ENCODE results near the gene PRKAG2.
"Not testable (repeated sequence)": the region's sequence is repeated elsewhere in the genome, so short reads cannot be mapped to it uniquely, and the experiment has no call there.

Gene PRKAG2

GRCh38 chr7:151876899-151877777 is at the start of gene PRKAG2:
Gene PRKAG2, minus strand, starts transcription at chr7:151877115. Its CDS starts 495 bp downstream, at chr7:151876620.
- DNase-seq, result peak; percentile 23 to 54

DNA sequence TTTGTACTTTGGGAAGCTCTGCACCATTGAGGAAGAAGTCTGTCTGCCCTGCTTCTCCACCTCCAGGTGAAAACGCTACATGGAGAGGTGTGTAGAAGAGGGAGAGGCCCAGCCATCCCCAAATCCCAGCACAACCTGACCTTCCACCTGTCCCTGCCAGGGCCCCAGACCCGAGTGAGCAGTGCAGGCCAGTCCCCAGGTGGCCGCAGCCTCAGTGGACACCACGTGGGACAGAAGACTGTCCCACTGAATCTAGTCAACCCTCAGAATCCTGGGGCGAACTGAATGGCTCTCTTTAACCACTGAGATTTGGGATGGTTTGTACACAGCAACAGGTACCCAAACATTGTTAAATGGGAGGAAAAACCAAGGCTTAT is 49.4 kb upstream of the PRKAG2 start:
- no peak for DNase-seq

GRCh38 chr7:151925446-151926335 is 48.8 kb upstream of the PRKAG2 start:
- peak; percentile 12 to 33 for DNase-seq

- DNase-seq, result no peak
Measured at GRCh38 chr7:151924508-151924907, 47.6 kb upstream of the PRKAG2 start.

GRCh38 chr7:151924001-151924400 is 47.1 kb upstream of the PRKAG2 start:
- no peak for DNase-seq

DNA sequence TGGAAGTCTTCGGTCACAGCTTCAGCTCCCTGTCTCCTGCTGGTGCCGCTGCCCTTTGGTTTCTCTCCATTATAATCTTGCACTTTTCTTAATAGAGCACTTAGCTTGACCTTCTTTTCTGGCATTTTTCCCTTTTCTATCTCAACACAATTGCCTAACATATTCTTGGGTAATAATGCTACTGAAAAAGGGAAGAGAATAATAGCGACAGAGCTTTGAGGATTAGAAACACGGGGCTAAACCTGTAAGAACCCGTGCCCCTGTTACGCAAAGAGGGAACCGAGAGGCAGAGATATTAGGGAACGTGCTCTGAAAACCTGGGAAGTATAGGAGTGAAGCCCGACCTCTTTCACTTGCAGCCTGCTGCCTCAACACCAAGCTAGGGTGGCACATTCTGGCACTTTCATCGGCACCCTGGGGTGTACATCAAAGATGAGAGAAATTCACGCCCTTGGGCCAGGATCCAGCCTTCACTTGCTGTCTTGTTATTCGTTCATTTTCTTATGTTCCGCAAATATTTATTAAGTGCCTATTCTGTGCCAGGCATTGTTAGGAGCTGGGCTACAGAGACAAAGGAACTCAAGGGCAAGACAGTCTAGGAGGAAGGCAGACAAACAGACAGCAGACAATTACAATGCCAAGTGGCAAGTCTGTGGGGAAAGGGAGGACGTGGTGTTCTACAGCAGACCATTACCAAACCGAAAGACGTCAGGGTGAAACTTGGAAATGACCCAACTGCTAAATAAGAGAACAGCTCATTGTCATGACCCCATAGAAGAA is 46.4 kb upstream of the PRKAG2 start:
- DNase-seq, result no peak

DNA sequence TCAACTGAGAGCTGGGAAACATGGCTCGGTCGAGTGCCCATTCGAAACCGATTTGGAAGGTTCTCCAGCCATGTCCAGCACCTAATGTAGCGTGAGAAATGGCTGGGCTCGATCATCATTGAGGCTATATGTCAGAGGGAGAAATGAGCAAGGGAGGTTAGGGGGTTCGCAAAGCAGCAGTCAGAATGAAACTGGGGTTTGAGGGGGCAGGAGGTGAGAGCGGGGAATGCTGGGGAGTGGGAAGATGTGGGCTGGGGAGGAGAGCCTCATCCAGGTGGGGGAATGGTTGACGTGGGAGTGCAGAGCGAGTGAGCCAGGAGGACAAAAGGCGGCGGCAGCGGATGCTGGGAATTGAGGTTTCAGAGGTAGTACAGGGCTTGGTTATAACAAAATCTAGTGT is 44.5 kb upstream of the PRKAG2 start:
- no peak for DNase-seq

DNA sequence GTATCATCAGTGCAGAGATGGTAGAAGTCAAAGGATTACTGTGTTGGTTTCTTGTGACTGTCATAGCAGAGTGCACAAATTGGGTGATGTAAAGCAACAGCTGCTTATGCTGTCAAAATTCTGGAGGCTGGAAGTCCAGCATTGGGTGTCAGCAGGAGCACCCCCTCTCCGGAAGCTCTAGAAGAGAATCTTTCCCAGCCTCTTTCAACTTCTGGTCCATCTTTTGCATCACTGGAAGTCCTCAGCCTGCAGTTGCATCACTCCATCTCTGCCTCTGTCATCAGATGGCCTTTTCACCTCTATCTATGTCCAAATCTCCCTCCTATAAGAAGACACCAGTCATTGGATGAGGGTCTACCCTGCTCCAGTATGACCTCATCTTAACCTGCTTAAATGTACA is 43.6 kb upstream of the PRKAG2 start:
- DNase-seq, result no peak

GRCh38 chr7:151919595-151919994 is 42.7 kb upstream of the PRKAG2 start:
- DNase-seq, result no peak

DNA sequence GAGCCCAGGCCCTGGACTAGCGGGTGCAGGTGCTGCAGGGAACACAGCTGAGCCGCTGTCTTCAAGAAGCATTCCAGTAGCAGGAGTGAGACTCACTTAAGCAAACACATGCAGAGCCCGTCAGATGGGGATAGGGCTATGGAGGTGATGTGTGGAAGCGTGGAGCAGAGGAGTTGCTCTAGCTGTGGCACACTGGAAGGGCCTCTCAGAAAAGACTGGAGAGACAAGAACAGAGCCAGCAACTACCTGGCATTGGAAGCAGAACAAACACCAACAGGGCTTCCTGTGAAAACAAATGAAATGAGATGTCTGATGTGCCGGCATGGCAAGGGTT is 41.6 kb upstream of the PRKAG2 start:
- no peak for DNase-seq

GRCh38 chr7:151917791-151918509 is 41.0 kb upstream of the PRKAG2 start:
- no peak for DNase-seq

DNA sequence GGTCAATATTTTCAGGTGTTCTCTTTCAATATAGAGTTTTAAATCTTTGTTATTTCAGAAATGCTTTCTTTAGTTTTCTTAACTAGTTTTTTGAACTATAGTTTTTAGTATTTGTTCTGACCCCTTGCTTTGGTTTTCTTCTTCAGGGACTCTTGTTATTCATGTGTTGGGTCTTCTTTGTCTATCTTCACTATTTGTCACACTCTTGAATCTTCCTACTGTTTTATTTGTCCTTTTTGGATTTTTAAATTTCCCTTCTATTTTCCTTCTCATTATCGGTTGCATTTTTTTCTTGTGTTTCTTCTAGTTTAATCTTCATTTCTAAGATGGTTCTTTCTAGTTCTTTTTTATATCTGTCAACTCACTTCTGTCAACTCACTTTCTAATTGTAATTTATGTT is 37.1 kb upstream of the PRKAG2 start:
- no peak for DNase-seq

DNA sequence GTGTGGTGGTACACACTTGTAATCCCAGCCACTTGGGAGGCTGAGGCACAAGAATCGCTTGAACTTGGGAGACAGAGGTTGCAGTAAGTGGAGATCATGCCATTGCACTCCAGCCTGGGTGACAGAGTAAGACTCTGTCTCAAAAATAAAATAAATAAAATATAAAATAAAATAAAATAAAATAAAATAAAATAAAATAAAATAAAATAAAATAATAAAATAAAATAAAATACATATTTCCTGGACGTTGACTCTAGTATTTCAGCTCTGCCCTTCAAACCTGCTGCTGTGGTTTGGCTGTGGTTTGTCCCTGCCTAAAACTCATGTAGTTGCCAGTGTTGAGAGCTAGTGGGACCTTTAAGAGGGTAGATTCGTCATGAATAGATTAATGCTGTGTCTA is 33.7 kb upstream of the PRKAG2 start:
- DNase-seq, result not testable (repeated sequence)

DNA sequence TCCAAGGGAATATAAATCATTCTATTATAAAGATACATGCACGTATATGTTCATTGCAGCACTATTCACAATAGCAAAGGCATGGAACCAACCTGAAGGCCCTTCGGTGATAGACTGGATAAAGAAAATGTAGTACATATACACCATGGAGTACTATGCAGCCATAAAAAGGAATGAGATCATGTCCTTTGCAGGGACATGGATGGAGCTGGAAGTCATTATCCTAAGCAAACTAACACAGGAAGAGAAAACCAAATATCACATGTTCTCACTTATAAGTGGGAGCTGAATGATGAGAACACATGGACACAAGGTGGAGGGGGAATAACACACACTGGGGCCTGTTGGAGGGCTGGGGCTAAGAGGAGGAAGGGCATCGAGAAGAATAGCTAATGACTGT is 30.2 kb upstream of the PRKAG2 start:
- DNase-seq, result not testable (repeated sequence)

DNA sequence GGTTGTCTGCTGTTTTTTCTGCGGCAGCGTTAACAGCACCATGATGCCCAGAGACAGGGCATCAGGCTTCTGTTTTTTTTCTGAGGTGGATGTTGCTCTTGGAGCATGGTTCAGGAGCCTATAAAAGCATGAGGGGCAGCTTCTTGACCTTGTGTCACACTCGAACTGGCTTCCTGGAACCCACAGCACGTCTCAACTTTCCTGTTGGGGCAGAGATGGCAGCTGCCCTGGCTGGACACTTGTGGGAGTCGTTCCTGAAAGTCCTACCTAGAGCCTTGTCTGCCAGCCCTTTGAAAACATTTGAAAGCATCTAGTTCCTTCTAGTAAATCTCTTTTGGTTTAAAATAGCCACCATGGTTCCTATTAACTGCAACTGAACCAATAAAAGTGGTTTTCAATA is 28.9 kb upstream of the PRKAG2 start:
- DNase-seq, result no peak

DNA sequence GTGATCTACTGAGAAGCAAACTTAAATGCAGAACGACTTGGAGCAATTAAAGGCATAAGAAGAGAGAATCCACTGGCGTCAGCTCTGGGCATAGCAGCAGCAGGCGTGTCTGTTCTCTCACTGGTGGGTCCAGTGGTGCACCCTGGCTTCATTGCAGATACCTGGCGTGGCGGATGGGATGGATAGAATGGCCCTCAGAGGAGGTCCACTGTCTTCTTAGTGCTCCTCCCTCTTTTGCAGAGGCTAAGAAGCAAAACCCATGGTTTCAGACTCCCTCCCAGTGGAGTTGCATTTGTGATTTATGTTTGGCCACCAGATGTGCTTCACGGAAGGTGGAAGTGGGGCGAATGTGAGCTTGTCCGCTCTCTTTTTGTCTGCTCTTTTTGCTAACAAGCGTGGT is 28.4 kb upstream of the PRKAG2 start:
- no peak for DNase-seq

DNA sequence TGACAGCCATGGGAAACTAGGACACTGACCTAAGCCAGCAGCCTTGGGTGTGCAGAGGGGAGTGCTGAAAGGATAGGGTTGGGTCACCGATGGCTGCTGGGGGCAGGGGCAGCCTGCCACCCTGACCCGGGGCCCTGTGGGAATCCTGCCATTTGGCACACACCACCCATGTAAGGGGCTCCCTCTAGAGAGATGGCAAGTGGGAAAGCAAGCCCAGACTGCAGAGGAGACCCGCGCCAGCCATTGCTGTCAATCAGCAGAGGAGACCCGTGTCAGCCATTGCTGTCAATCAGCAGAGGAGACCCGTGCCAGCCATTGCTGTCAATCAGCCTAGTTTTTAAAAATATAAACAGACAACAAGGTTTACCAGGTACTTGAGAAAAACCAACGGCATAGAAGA is 27.4 kb upstream of the PRKAG2 start:
- no peak for DNase-seq

- no peak for DNase-seq
Measured at GRCh38 chr7:151903249-151904032, 26.5 kb upstream of the PRKAG2 start.

GRCh38 chr7:151902311-151902710 is 25.4 kb upstream of the PRKAG2 start:
- no peak for DNase-seq

- DNase-seq, result no peak
Measured at GRCh38 chr7:151901828-151902227, 24.9 kb upstream of the PRKAG2 start.

GRCh38 chr7:151900986-151901621 is 24.2 kb upstream of the PRKAG2 start:
- DNase-seq, result no peak
